IPS DF 4.7 (cell line): ENCODE measurements around the gene CCZ1B.
"Not testable (repeated sequence)": the region's sequence is repeated elsewhere in the genome, so short reads cannot be mapped to it uniquely, and the experiment has no call there.

Experiments
- DNase-seq: peaks from one replicate; pipeline ENCODE4 v3.0.0-alpha.2; 2013; ENCODE audit warnings: low spot score; ENCODE audit errors: extremely low read depth

CCZ1B gene

GRCh38 chr7:6831018-6831725 is 5.1 kb upstream of the CCZ1B start:
- DNase-seq, result no peak

GRCh38 chr7:6830026-6830425 is 4.0 kb upstream of the CCZ1B start:
- not testable (repeated sequence) for DNase-seq

DNA sequence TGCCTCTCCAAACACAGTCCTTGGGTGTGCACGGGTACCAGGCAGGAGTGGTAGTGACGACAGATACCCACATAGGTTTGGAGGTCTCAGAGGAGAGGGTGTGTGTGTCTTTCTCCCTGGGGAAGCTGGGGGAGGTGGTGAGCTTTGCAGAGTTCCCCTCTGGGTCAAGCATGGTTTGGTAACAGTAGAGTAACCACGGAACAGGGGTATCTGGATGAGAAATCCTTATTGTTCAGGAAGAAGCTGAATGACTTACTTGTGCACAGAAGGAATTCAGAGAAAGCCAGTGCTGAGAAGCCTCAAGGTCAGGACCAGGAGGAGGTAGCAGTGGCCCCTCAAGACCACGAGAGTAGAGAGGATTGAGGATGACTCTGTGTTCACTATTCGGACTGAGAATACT is 3.5 kb upstream of the CCZ1B start:
- DNase-seq, result not testable (repeated sequence)

DNA sequence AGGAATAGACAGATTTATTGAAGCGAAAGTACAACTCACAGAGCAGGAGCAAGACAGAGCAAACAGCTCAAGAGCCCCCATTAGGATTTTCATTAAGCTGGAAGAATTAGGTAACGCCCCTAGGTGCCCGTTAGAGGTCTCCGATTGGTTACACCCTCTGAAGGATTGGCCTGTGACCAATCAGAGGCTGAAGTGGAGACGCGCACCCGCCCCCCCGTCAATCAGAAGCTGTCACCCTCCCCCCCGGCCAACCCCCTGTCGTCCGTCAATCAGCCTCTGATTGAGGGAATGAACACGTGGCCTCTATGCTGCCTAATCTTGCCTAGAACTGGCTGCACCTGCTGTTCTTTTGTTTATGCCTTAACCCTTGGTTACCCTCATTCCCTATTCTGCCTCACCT is 1.1 kb upstream of the CCZ1B start:
- DNase-seq, result not testable (repeated sequence)

GRCh38 chr7:6825236-6826125 is 594 bp downstream of the CCZ1B start:
- not testable (repeated sequence) for DNase-seq

DNA sequence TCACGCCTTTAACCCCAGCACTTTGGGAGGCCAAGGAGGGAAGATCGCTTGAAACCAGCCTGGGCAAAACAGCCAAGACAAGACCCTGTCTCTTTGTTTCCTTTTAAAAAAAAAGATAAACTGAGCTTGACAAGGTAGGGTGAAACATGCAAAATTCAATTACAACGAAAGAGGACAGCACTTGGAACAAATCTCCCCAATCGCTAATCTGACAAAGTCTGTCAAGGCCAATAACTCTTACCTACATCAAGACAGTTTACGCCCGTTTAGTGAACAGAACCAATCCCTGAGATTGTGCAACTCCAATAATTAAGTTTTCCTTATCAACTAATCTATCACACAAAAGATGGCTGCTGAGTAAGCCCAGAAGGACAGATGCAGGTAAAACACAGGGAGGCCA is 4.5 kb downstream of the CCZ1B start:
- DNase-seq, result not testable (repeated sequence)

GRCh38 chr7:6815470-6815869 is 10.6 kb downstream of the CCZ1B start:
- DNase-seq, result not testable (repeated sequence)

- DNase-seq, result not testable (repeated sequence)
Measured at GRCh38 chr7:6813011-6813410, 13.1 kb downstream of the CCZ1B start.

GRCh38 chr7:6807959-6808358 is 18.1 kb downstream of the CCZ1B start:
- DNase-seq, result not testable (repeated sequence)

GRCh38 chr7:6807393-6807918 is 18.6 kb downstream of the CCZ1B start:
- DNase-seq, result not testable (repeated sequence)

GRCh38 chr7:6800331-6800730 is 25.7 kb downstream of the CCZ1B start:
- not testable (repeated sequence) for DNase-seq

- not testable (repeated sequence) for DNase-seq
Measured at GRCh38 chr7:6799887-6800286, 26.2 kb downstream of the CCZ1B start.

- DNase-seq, result not testable (repeated sequence)
Measured at GRCh38 chr7:6798047-6798446, 28.0 kb downstream of the CCZ1B start.

DNA sequence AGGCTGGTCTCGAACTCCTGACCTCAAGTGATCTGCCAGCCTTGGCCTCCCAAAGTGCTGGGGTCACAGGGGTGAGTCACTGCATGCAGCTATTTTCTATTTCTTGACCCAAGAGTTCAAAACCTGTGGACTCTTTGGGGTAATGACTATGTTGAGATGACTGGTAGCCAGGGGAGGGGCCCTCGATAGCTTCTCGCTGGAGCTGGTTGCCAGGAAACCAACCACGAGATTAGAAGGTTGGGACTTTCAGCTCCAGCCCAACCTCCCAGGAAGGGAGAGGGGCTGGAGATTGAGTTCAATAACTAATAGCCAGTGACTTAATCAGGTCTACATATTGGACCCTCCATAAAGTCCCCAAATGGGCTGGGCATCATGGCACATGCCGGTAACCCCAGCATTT is 28.9 kb downstream of the CCZ1B start:
- DNase-seq, result not testable (repeated sequence)

DNA sequence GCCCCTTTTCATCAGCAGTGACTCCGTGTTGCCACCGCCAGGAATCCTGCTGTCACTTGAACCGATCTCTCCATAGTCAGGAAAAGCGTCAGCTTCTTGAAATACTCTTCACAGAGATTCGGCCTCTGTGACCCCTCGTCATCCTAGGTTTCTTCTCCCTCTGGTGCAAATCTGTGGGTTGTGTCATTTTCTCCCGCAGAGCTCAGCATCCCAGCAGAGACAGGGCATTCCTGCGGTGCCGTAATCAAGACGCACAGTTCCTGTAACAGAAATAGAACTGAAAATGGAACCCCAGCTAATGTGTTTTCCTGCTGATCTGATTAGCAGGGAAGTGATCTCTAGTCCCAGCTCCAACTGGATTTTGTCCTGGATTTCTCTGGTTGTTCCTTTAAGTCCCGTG is 31.8 kb downstream of the CCZ1B start:
- DNase-seq, result not testable (repeated sequence)

DNA sequence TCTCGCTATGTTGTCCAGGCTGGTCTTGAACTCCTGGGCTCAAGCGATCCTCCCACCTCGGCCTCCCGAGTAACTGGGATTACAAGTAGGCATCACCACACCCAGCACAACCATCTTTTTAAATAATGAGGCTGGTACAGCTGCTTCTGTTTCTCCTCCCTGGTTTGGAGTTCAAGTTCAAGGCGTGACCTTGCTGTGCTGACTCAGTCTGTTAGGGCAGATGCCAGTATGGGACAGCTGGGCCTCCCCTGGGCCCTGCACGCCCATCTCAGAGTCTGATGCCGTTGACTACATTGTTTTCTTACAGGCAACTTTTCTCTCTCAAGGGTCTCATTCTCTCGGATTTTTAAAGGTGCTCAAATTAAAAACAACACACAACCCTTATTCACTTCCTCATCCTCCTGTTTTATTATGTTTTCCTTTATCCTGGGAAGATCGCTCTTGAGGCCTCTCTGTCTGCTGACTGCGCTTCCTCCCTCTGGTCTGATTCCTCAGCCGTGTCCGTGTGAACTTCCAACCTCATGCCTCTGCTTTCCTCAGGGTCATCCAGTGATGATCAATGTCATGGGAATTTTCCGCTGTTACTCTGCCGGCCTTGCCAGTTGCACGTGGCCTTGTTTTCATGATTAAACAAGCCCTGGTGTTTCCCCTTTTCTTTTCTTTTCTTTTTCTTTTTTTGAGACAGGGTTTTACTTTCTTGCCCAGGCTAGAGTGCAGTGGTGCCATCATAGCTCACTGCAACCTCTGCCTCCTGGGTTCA is 33.8 kb downstream of the CCZ1B start:
- not testable (repeated sequence) for DNase-seq

DNA sequence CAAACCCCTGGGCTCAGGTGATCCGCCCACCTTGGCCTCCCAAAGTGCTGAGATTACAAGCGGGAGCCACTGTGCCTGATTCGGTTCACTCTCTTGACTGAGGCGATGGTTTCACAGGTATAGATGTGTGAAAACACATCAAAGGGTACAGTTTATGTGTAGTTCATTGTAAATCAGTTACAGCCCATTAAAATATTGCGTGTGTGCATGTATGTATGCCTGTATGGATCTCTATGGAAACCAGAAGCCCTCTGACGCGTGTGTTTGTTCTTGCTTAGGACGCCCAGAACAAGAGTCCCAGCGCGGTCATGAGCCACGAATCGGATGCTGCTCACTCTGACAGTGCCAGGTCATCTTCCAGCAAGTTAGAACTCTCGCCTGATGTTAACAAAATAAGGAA is 36.7 kb downstream of the CCZ1B start:
- not testable (repeated sequence) for DNase-seq

DNA sequence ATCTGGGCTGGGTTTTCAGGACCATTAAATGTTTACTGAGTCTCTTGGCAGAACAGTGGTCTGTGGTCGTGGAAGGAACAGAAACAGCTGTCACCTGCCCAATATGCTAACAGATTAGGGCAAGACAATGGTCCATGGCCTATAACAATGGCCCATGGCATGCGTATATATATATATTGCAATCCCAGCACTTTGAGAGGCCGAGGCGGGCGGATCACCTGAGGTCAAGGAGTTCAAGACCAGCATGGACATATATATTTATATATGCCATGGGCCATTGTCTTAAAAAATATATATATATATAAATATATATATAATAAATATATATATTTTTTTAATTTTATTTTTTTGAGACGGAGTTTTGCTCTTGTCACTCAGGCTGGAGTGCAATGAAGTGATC is 44.5 kb downstream of the CCZ1B start:
- DNase-seq, result not testable (repeated sequence)

- DNase-seq, result not testable (repeated sequence)
Measured at GRCh38 chr7:6761186-6761585, 64.9 kb downstream of the CCZ1B start.

GRCh38 chr7:6753964-6754363 is 72.1 kb downstream of the CCZ1B start, which contains the start of gene RSPH10B2:
Gene RSPH10B2 (plus strand): TSS chr7:6754103. CDS start chr7:6757678, 3,575 bp downstream.
- DNase-seq, result not testable (repeated sequence)

GRCh38 chr7:6750173-6750572 is 75.9 kb downstream of the CCZ1B start:
- DNase-seq, result not testable (repeated sequence)
